Raji (cell line): Measurements from ENCODE around the gene PARVG.

Experiments
- POLR2A ChIP-seq: IDR thresholded peaks from 2 replicates; pipeline ENCODE4 v1.6.1; 2011; ENCODE audit warnings: low read depth, low read length, control low read depth; ENCODE audit not compliant: insufficient read depth

Gene PARVG

GRCh38 chr22:44218071-44218470 lies 37.3 kb downstream of the PARVG start:
- no peak for TF ChIP-seq POLR2A

GRCh38 chr22:44219101-44219870 lies 38.6 kb downstream of the PARVG start:
- TF ChIP-seq POLR2A: no peak

- no peak for TF ChIP-seq POLR2A
These were observed 40.3 kb downstream of the PARVG start for GRCh38 chr22:44220727-44221680.

GRCh38 chr22:44221710-44222475 lies 41.2 kb downstream of the PARVG start:
- TF ChIP-seq POLR2A: no peak

GRCh38 chr22:44224166-44224565 lies 43.4 kb downstream of the PARVG start:
- TF ChIP-seq POLR2A: no peak

GRCh38 chr22:44225091-44225689 lies 44.5 kb downstream of the PARVG start:
- no peak for TF ChIP-seq POLR2A

GRCh38 chr22:44225812-44226211 lies 45.1 kb downstream of the PARVG start:
- no peak for TF ChIP-seq POLR2A

GRCh38 chr22:44229331-44229730 lies 48.6 kb downstream of the PARVG start:
- no peak for TF ChIP-seq POLR2A

GRCh38 chr22:44229809-44230208 lies 49.1 kb downstream of the PARVG start:
- no peak for TF ChIP-seq POLR2A

GRCh38 chr22:44231233-44231632 lies 50.5 kb downstream of the PARVG start:
- no peak for TF ChIP-seq POLR2A

- TF ChIP-seq POLR2A: no peak
These were observed 56.6 kb downstream of the PARVG start for GRCh38 chr22:44237290-44237689.

GRCh38 chr22:44242946-44243724 lies 62.4 kb downstream of the PARVG start:
- no peak for TF ChIP-seq POLR2A

- TF ChIP-seq POLR2A: no peak
These were observed 63.0 kb downstream of the PARVG start for GRCh38 chr22:44243761-44244160.

- TF ChIP-seq POLR2A: no peak
These were observed 63.6 kb downstream of the PARVG start for GRCh38 chr22:44244265-44244822.

GRCh38 chr22:44245438-44245837 lies 64.7 kb downstream of the PARVG start:
- no peak for TF ChIP-seq POLR2A
